Endothelial cell of umbilical vein (primary cell): ENCODE results near the gene NRGN. TPM values are rescaled to one million over a fixed set of nuclear protein-coding genes. Genes with fewer than 3 reads are reported as not detected.

ENCODE experiments used
- BruUV-seq: library from RNA; stranded (reverse); fragments of 400-500 nt; replicated peaks from 2 replicates; lab custom pipeline; 2021; lab: Mats Ljungman, UMichigan
- CTCF ChIA-PET: fragments of 300-600, 350-600 bp; sonication (Branson Sonifier 250); formaldehyde crosslinking; loops from one replicate; lab custom pipeline; 2021; ENCODE audit warnings: antibody characterized with exemption, inconsistent platforms; lab: Charles Lee
- POLR2A ChIA-PET: fragments of 300-600, 350-600 bp; sonication (Branson Sonifier 250); formaldehyde crosslinking; loops from one replicate; lab custom pipeline; 2021; ENCODE audit warnings: antibody characterized with exemption, inconsistent platforms; lab: Charles Lee
- DNase-seq: peaks from one replicate; pipeline ENCODE4 v3.0.0-alpha.2; 2011; ENCODE audit warnings: low read depth, low spot score
- FAIRE-seq: peaks from 2 replicates; lab custom pipeline; 2011; peaks lifted over from hg19 to GRCh38; lab: Jason Lieb, UNC
- H2AFZ ChIP-seq: 2 replicates; pipeline ENCODE4 v1.6.0; 2012; ENCODE audit warnings: low read depth, low read length, control low read depth, inconsistent platforms
- H3K27ac ChIP-seq: 2 replicates; pipeline ENCODE4 v1.5.1; 2011; ENCODE audit warnings: low read depth, mild to moderate bottlenecking, control low read depth, low read length, moderate library complexity; ENCODE audit not compliant: insufficient read depth
- H3K27me3 ChIP-seq, 2 experiments: 2 replicates each; pipeline versions ENCODE4 v1.6.0 to v1.6.1; 2011; ENCODE audit warnings: low read length in 2 of 2, mixed read lengths in 1 of 2; ENCODE audit not compliant: control insufficient read depth in 2 of 2, insufficient read depth in 2 of 2
- H3K36me3 ChIP-seq, 2 experiments: 2 replicates in 1 of 2; 3 replicates in 1 of 2; pipeline ENCODE4 v1.5.1; 2011; ENCODE audit warnings: low read length in 2 of 2, mild to moderate bottlenecking in 1 of 2, moderate library complexity in 1 of 2; ENCODE audit not compliant: control insufficient read depth in 2 of 2, insufficient read depth in 2 of 2; ENCODE audit errors: extremely low read depth in 1 of 2
- H3K4me1 ChIP-seq: 3 replicates; pipeline ENCODE4 v1.5.1; 2011; ENCODE audit warnings: mild to moderate bottlenecking, low read length; ENCODE audit not compliant: control insufficient read depth, insufficient read depth; ENCODE audit errors: extremely low read depth
- H3K4me2 ChIP-seq: 2 replicates; pipeline ENCODE4 v1.6.1; 2011; ENCODE audit warnings: low read length, control low read depth, mixed read lengths; ENCODE audit not compliant: insufficient read depth
- H3K4me3 ChIP-seq, 3 experiments: fragments of 200-600 bp in 1 of 3; sonication (generic), shearing (Covaris generic) in 1 of 3; replicated peaks in 1 of 3; 2 replicates each; pipeline ENCODE4 v1.5.1; 2011 to 2016; ENCODE audit warnings: control low read depth in 3 of 3, low read length in 3 of 3, mild to moderate bottlenecking in 2 of 3, inconsistent platforms in 1 of 3, low read depth in 1 of 3, moderate library complexity in 1 of 3; ENCODE audit not compliant: insufficient read depth in 1 of 3
- H3K79me2 ChIP-seq: 2 replicates; pipeline ENCODE4 v1.6.0; 2012; ENCODE audit warnings: low read length, inconsistent platforms; ENCODE audit not compliant: control insufficient read depth, insufficient read depth
- H3K9ac ChIP-seq: replicated peaks from 2 replicates; pipeline ENCODE3; 2011; ENCODE audit warnings: low read length, control low read depth; ENCODE audit not compliant: insufficient read depth; ENCODE audit errors: extremely low read depth
- H3K9me1 ChIP-seq: replicated peaks from 3 replicates; pipeline ENCODE4 v1.6.0; 2011; ENCODE audit warnings: mild to moderate bottlenecking, low read length; ENCODE audit not compliant: control insufficient read depth, insufficient read depth; ENCODE audit errors: extremely low read depth
- H3K9me3 ChIP-seq: replicated peaks from 2 replicates; pipeline ENCODE4 v1.5.1; 2012; ENCODE audit warnings: low read length, inconsistent platforms; ENCODE audit not compliant: control insufficient read depth, insufficient read depth
- H4K20me1 ChIP-seq: replicated peaks from 2 replicates; pipeline ENCODE3; 2011; ENCODE audit warnings: mild to moderate bottlenecking, low read length; ENCODE audit not compliant: control insufficient read depth, insufficient read depth; ENCODE audit errors: extremely low read depth
- CTCF ChIP-seq, 2 donors: IDR thresholded peaks; 1 replicate in 1 of 2; 2 replicates in 1 of 2; pipeline ENCODE4 v1.5.1; 2011; ENCODE audit warnings: low read length in 2 of 2, mild to moderate bottlenecking in 2 of 2, moderate library complexity in 2 of 2, control low read depth in 1 of 2, inconsistent platforms in 1 of 2, low read depth in 1 of 2; ENCODE audit not compliant: insufficient read depth in 1 of 2; ENCODE audit errors: extremely low read depth in 1 of 2
- EZH2 ChIP-seq: IDR thresholded peaks from 2 replicates; pipeline ENCODE4 v1.6.1; 2012; ENCODE audit warnings: borderline replicate concordance, low read depth, mild to moderate bottlenecking, moderate library complexity, low read length, inconsistent platforms; ENCODE audit not compliant: severe bottlenecking
- FOS ChIP-seq: IDR thresholded peaks from 2 replicates; pipeline ENCODE4 v1.6.1; 2011; ENCODE audit warnings: mild to moderate bottlenecking, low read length, moderate library complexity, borderline replicate concordance; ENCODE audit not compliant: insufficient read depth
- GATA2 ChIP-seq: IDR thresholded peaks from 2 replicates; pipeline ENCODE4 v1.7.0; 2011; ENCODE audit warnings: low read depth, mild to moderate bottlenecking, moderate library complexity, mixed read lengths, low read length; ENCODE audit not compliant: insufficient read length, insufficient read depth
- JUN ChIP-seq: IDR thresholded peaks from 2 replicates; pipeline ENCODE4 v1.6.1; 2011; ENCODE audit warnings: borderline replicate concordance, low read depth; ENCODE audit not compliant: insufficient read length, insufficient read depth
- MAX ChIP-seq: IDR thresholded peaks from 2 replicates; pipeline ENCODE4 v1.6.1; 2011; ENCODE audit not compliant: insufficient read depth, insufficient read length
- MYC ChIP-seq: IDR thresholded peaks from one replicate; pipeline ENCODE4 v1.6.1; 2011; ENCODE audit warnings: mild to moderate bottlenecking, low read depth, low read length
- POLR2A ChIP-seq: IDR thresholded peaks from 2 replicates; pipeline ENCODE4 v1.6.1; 2012; ENCODE audit warnings: low read depth, mild to moderate bottlenecking, control low read depth, low read length
- POLR2AphosphoS5 ChIP-seq: IDR thresholded peaks from 2 replicates; pipeline ENCODE4 v1.6.1; 2012; ENCODE audit warnings: low read depth, mild to moderate bottlenecking, control low read depth, low read length, moderate library complexity; ENCODE audit not compliant: insufficient read depth
- dilution Hi-C: fragments of 300-500 bp; cut with MboI; formaldehyde crosslinking; loops from one replicate; pipeline ENCODE4 v1.15.0; 2019; ENCODE audit warnings: low sequenced_read_pairs; ENCODE audit not compliant: extremely low pct_ligation_motif_present
- intact Hi-C: fragments of 100-400 bp; cut with micrococcal nuclease; formaldehyde crosslinking; loops from one replicate; pipeline ENCODE4 v1.10.0; 2022
- polyA plus RNA-seq, 4 experiments: library from polyadenylated mRNA; depleted of rRNA in 3 of 4; stranded (reverse) in 3 of 4; unstranded in 1 of 4; fragments of >200 nt; gene quantifications; 2 replicates each; pipeline versions ENCODE4 v1.2.1 to v1.2.3, GENCODE V29; 2011 to 2012; ENCODE audit warnings: missing spikeins in 1 of 4
- total RNA-seq: library from RNA; stranded (reverse); gene quantifications from 2 replicates; pipeline ENCODE4 v1.2.3, GENCODE V29; 2021

NRGN gene
- total and polyA plus RNA-seq, 2 donors (not counting 3 experiments of a cell fraction or from before 2014, with no cell fraction given) = 29.1 to 33.5 TPM

GRCh38 chr11:124736736-124737135 lies 3.0 kb upstream of the NRGN start:
- intact Hi-C loops = no loop called here
- no peak for DNase-seq
- Histone ChIP-seq H3K36me3 (no peaks in the 10 kb centered on the region), H3K4me2 (no peak overlapping the region), H3K27ac (no peak overlapping the region), H3K4me1 (peaks cover 13% of the 10 kb centered on the region), H2AFZ (no peak overlapping the region), H3K9me1 (no peaks in the 10 kb centered on the region), H4K20me1 (no peaks in the 10 kb centered on the region), H3K79me2 (peaks cover 2% of the 10 kb centered on the region), H3K9ac (no peak overlapping the region), H3K9me3 (no peaks in the 10 kb centered on the region), H3K4me3 (no peak overlapping the region), H3K27me3 (peaks cover 7 to 8% of the 10 kb centered on the region in 2 experiments)
- no peak for FAIRE-seq
- no peak for TF ChIP-seq MYC
- no peak for TF ChIP-seq POLR2AphosphoS5
- no peak for TF ChIP-seq GATA2
- TF ChIP-seq POLR2A = no peak
- no peak for TF ChIP-seq FOS
- TF ChIP-seq JUN = no peak
- TF ChIP-seq CTCF (IDR thresholded peaks at IDR 0.05; ENCODE audit: extremely low read depth in 1 of 2, insufficient read depth in 1 of 2, low read depth in 1 of 2, low read length in 2 of 2) = no peak
- TF ChIP-seq MAX = no peak
- TF ChIP-seq EZH2 = no peak
- ChIA-PET CTCF (interaction anchor here (0.7 to 3.4 kb wide), 6 partner anchors 10 to 124 kb away, joined by 3 to 9 read pairs (median 4); no protein-coding TSS in a partner anchor), POLR2A (no interaction called here)
- BruUV-seq = no TSS peak
- dilution Hi-C loops = no loop called here
